HG02678 (cell line): Measurements from ENCODE around the gene COL23A1.
A peak's percentile ranks its signal among the peaks of the same experiment; 100 is the strongest.

ENCODE experiments used
- ATAC-seq: cut with Tn5 transposase; IDR thresholded peaks from one replicate; pipeline ENCODE4 v1.9.1; 2021; ENCODE audit warnings: mild to moderate bottlenecking, moderate library complexity; ENCODE audit not compliant: unreplicated experiment

Gene COL23A1

DNA sequence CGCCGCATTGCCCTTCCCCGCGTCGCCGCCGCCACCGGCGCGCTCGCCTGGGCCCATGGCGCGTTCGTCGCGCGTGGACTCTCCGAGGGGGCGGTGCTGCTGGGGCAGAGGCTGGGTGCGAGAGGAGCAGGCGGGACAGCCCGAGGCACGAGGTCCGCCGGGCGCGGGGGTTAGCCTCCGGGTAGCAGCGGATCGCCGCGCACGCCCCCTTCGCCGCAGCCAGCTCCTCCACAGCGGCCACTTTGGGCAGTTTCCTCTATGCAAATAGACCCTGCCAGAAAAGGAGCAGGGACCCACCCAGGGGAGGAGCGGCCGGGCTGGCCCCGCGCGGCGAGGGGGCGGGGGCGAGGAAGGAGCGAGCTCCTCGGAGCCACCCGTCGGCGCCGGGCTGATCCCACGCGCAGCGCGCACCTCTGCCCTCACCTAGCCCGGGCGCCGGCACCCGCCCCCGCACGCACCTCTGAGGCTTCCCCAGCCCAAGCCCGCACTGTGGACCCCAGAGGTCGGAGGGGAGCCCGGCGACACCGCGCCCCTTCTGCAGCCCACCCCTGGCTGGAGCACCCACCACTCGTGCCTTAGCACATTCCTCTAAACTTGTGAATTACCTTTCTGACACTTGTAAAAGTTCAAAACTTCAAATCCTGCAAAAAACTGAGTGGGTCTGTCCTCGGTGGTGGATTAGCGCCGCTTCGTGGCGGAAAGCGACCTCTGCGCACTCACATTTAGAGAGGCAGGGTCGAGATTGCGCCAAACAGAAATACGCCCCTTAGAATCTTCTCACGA is at the start of gene COL23A1:
Gene COL23A1 (minus strand): TSS at position 253 of the 783 bp plus-strand sequence.
- peak; percentile 54 for ATAC-seq

DNA sequence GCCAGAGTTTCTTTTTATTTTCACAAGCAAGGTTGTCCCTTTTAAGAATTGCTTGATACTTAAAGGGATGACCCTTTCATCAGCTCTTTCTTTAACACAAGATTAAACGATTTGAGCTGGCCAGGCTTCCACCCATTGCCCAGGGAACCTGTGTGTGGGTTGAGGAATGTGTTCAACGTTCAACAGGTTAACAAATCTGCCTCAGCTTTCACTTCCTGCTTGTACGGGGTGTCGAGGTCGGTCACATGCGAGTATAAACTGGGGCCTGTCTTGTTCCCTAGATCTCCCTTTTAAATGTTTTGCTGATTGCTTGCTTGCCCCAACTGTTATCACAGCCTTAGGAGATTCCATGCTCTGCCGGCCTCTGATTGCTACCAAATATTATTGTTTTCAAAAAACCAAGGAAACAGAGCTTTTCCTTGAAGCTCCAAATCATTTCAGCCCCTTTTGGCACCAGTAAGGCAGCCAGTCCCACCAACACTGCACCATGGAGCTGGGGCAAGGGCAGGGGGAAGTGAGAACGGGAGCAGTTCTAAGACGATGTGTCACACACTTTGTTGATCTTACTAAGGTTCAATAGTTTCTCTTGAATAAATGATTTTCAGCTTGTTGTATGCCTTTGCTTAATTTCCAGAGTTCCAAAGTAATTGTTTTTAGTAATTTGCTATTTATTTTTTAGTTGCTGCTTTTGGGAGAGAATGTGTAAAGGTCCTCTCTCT is 47.3 kb upstream of the COL23A1 start:
- no peak for ATAC-seq

DNA sequence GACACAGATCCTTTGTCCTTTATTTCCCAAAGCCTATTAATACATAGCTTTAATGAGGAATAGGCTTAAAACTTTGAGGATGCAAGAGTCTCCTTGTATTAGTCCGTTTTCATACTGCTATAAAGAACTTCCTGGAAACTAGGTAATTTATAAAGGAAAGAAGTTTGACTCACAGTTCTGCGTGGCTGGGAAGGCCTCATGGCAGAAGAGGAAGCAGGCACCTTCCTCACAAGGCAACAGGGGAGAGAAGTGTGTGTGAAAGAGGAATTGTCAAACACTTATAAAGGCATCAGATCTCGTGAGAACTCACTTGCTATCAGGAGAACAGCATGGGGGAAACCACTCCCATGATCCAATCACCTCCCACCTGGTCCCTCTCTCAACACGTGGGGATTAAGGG is 42.1 kb upstream of the COL23A1 start:
- no peak for ATAC-seq

DNA sequence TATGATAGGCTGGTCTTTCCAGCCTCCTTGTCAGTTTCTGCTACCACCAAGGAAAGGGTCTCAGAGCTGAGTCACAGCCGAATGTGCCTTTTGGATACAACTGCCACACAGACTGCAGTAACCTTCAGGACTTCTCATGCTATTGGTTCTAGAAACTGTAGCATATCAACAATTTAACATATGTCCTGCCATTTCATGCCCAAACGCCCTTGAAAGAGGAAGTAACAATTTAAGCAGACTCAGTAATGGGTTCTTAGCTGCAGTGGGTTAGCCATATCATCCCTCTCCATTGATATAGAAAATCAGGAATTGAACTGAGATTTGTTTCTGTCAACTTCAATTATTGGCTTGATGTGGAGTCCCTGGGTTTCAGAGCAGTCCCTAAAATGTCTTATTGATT is 40.8 kb upstream of the COL23A1 start:
- no peak for ATAC-seq

DNA sequence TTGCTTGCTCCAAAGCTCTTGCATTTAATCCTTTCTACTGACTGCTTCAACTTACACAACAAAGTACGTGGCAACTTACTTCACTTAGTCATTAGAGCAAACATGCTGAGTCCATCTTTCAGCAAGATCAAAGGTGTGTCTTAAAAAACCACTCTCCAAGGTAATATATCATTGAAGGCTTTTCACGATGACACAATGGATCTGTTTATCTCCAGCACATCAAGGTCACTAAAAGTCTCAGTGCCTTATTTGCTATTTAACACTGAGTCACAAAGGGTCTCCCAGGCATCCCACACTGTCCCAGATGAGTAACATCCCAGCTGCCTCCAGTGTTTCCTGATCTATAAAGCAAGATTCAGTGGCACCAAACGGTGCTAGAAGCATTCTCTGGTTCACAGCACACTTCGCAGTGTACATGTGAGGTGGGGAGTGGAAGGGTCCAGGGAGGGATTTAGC is 40.3 kb upstream of the COL23A1 start:
- no peak for ATAC-seq

DNA sequence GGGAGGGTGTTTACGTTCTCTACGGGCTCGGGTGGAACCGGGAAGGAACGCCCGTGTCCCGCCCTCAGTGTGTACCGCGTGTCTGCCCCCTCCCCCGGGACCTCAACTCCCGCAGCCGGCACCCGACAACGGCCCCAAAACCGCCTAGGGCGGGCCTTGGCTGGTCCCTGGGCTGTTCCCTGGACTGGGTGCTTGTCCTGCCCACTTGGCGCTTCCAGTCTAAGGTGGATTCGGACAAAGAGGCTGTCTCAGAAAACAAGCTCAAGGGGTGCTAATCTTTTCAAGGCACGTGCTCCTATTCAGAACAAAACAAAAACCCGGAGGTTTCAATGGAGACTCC is 37.0 kb upstream of the COL23A1 start:
- ATAC-seq, result no peak

GRCh38 chr5:178626484-178627258 is 36.5 kb upstream of the COL23A1 start, which contains the start of gene CLK4:
Gene CLK4, minus strand, starts transcription at chr5:178627050. Its CDS starts 3,634 bp downstream, at chr5:178623416.
- ATAC-seq, result peak; percentile 77

GRCh38 chr5:178625679-178626483 is 35.7 kb upstream of the COL23A1 start:
- peak; percentile 6 for ATAC-seq

DNA sequence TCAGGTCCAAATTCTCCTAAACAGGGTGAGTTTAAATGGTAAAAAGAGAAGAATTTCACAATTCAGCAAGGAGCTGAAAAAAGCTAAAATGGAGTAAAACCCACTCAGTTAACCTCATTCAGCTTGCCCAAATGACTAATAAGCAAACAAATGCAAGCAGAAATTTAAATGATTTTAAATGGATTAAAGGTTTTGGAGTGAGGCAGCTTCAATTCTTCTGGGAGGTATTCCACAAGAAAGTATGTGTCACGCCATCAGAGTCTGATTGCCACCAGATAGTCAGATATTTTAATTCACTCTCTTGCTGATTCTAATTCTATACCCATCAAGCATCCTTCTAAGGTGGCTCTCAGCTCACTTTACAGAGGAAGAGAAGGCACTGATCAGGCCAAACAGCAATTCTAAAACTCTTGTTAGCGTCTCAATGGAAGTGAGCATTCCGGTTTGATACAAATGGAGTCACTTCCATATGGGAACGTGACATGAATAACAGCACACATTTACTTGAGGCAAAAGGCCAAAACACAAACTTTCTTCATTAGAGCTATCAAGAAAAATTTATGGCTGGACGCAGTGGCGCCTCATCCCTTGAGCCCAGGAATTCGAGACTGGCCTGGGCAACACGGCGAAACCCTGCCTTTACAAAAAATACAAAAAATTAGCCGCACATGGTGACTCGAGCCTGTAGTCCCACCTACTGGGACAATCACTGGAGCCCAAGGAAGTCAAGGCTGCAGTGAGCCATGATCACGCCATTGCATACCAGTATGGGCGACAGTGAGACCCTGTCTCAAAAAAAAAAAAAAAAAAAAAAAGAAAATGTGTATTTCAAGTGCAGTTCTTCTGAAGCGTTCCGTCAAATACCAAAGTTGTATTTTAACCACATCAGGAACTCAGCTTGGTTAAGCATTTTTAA is 34.7 kb upstream of the COL23A1 start:
- no peak for ATAC-seq

GRCh38 chr5:178622679-178623247 is 32.6 kb upstream of the COL23A1 start:
- ATAC-seq, result no peak

GRCh38 chr5:178619390-178619789 is 29.2 kb upstream of the COL23A1 start:
- no peak for ATAC-seq

- ATAC-seq, result no peak
These were observed 22.1 kb upstream of the COL23A1 start for GRCh38 chr5:178612299-178612698.

- no peak for ATAC-seq
These were observed 16.1 kb upstream of the COL23A1 start for GRCh38 chr5:178606269-178606668.

- ATAC-seq, result no peak
These were observed 15.6 kb upstream of the COL23A1 start for GRCh38 chr5:178605788-178606187.

- no peak for ATAC-seq
These were observed 12.6 kb upstream of the COL23A1 start for GRCh38 chr5:178602752-178603151.

GRCh38 chr5:178595750-178596149 is 5.6 kb upstream of the COL23A1 start:
- ATAC-seq, result no peak

DNA sequence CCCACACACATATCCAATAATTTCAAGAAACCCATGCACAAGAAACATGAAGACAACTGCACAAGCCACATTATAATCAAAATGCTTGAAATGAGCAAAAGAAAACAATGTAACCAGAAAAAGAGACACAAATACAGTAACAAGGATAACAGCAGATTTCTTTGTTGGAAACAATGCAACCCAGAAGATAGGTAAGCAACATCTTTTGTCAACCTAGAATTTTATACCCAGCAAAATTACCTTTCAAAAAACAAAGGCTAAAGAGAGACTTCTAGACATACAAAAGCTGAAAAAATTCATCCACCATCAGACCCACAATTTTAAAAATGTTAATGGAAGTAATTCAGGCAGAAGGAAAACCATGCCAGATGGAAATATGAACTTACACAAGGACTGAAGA is 5.0 kb upstream of the COL23A1 start:
- no peak for ATAC-seq

DNA sequence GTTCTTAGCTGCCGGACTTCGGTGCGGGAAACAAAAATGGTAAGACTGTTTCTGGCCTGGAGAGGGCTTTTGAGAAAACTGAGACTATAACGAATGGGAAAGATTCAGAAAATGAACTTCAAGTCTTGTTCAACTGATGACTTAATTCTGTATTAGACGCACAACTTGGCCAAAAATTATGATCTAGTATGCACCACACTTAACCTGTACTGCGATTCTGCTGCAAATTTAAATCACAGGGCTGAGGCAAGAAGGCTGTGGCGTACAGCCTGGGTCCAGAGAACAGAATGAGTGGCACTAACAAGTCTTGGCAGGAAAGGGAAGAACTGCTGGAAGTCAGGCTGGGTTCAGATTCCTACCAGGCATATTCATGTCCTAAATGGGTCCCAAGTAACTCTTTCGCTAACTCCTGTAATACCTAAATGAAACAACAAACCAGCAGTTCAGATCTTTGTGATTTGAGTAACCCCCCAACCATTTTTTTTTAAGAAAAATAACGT is 781 bp upstream of the COL23A1 start:
- no peak for ATAC-seq
